Measurements from ENCODE around the gene SCFD1.

GRCh38 chr14:30587141-30587540 is 35.0 kb upstream of the SCFD1 start:
- TF ChIP-seq CTCF (conservative IDR thresholded peaks at IDR 0.05 in 1 of 2, IDR thresholded peaks at IDR 0.05 in 1 of 2; ENCODE audit: low read depth in 1 of 2, low read length in 2 of 2): no peak
- no peak for TF ChIP-seq EZH2 (IDR thresholded peaks at IDR 0.05; ENCODE audit: low read length, missing control alignments)

Data from fibroblast of lung (primary cell).